Ovary (tissue), 3 donors: ENCODE measurements around the gene ARL17B.
"Not testable (repeated sequence)": the region's sequence is repeated elsewhere in the genome, so short reads cannot be mapped to it uniquely, and the experiment has no call there.

ENCODE experiments used
- CTCF ChIP-seq, 3 donors: fragments of 450-650 bp in 2 of 3; fragments of 200-600 bp in 1 of 3; IDR thresholded peaks; one replicate each; pipeline versions ENCODE4 v1.5.1 to v1.8.0; 2016 to 2022; ENCODE audit warnings: antibody characterized with exemption in 3 of 3, mild to moderate bottlenecking in 1 of 3
- EP300 ChIP-seq: sonication (generic); formaldehyde crosslinking; IDR thresholded peaks from one replicate; pipeline ENCODE4 v1.6.1; 2017; ENCODE audit warnings: antibody characterized with exemption
- POLR2A ChIP-seq: fragments of 450-650 bp; IDR thresholded peaks from one replicate; pipeline ENCODE4 v1.6.1; 2017; ENCODE audit warnings: antibody characterized with exemption, mild to moderate bottlenecking, moderate library complexity
- donor health status: DM: no; HTN: no; CAD: no.

- TF ChIP-seq CTCF (IDR thresholded peaks at IDR 0.05); EP300; POLR2A: not testable (repeated sequence)
Measured at GRCh38 chr17:46231359-46231758, 130.2 kb downstream of the ARL17B start.
